BJ (cell line): Measurements from ENCODE around the gene BOLA1. TPM values are rescaled to one million over a fixed set of nuclear protein-coding genes. Genes with fewer than 3 reads are reported as not detected.

Source experiments
- CTCF ChIA-PET: fragments of 350-600 bp; formaldehyde crosslinking; extraction: SDS; loops from one replicate; lab custom pipeline; 2021; ENCODE audit warnings: antibody characterized with exemption, inconsistent platforms; lab: Yijun Ruan, JAX
- POLR2A ChIA-PET: fragments of 300-600 bp; sonication (Branson Sonifier 250); formaldehyde crosslinking; extraction: SDS; loops from one replicate; lab custom pipeline; 2021; ENCODE audit warnings: antibody characterized with exemption; lab: Charles Lee
- DNase-seq: peaks from one replicate; pipeline ENCODE4 v3.0.0-alpha.2; 2011; ENCODE audit warnings: low read depth
- H3K27me3 ChIP-seq: 2 replicates; pipeline ENCODE4 v1.6.0; 2011; ENCODE audit warnings: low read length; ENCODE audit not compliant: control insufficient read depth, insufficient read depth
- H3K36me3 ChIP-seq: 2 replicates; pipeline ENCODE4 v1.5.1; 2011; ENCODE audit warnings: low read length; ENCODE audit not compliant: control insufficient read depth, insufficient read depth
- H3K4me3 ChIP-seq: 2 replicates; pipeline ENCODE4 v1.5.1; 2011; ENCODE audit warnings: low read depth, mild to moderate bottlenecking, control low read depth, low read length
- polyA plus RNA-seq: library from polyadenylated mRNA; depleted of rRNA; stranded (reverse); fragments of >200 nt; gene quantifications from 2 replicates; pipeline ENCODE4 v1.2.3, GENCODE V29; 2011
- TF ChIP-seq, protein P1 (sequence below): IDR thresholded peaks from 2 replicates; pipeline ENCODE4 v1.5.1; 2011; ENCODE audit warnings: low read depth, mild to moderate bottlenecking, control low read depth, inconsistent platforms, low read length, moderate library complexity; ENCODE audit not compliant: insufficient read depth

Gene BOLA1
- polyA plus RNA-seq, 1 experiment = 21.0 TPM

- ChIA-PET CTCF (interaction anchor here (0.6 to 1.8 kb wide), 13 partner anchors 12 to 1132 kb away, joined by 3 to 6 read pairs (median 4); partner anchors contain the start of gene SF3B4), POLR2A (interaction anchor here (0.9 to 2.8 kb wide), 8 partner anchors 11 to 299 kb away, joined by 3 to 16 read pairs (median 4); partner anchors contain the start of gene BOLA1)
- peak; percentile 51 for DNase-seq
These were observed 10.9 kb upstream of the BOLA1 start for GRCh38 chr1:149888247-149888998.

DNA sequence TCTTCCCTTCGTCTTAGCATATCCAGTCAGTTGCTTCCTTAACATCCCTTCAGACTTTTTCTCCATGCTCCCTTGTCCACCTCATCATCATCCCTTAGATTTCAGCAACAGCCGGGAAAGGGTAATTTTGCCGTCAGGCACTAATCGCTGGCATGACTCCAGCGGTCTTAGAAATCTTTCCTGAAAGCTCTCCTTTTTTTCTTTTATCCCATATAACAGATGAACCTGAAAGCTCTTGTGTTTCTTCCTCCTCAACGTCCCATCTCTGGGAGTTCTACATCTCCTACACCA, 10.4 kb upstream of the BOLA1 start:
- POLR2A ChIA-PET = interaction anchor here (1.4 kb wide), 1 partner anchor 27 kb away, joined by 4 read pairs; no protein-coding TSS in a partner anchor
- DNase-seq = no peak
- peak overlapping the region; percentile 49 for H3K4me3 ChIP-seq
- CTCF ChIA-PET = interaction anchor here (0.7 to 1.8 kb wide), 6 partner anchors 13 to 1132 kb away, joined by 3 to 6 read pairs (median 4); partner anchors contain the start of gene SF3B4
- no peaks in the 10 kb centered on the region for H3K36me3 ChIP-seq
- no peaks in the 10 kb centered on the region for H3K27me3 ChIP-seq
- TF ChIP-seq, protein P1, sequence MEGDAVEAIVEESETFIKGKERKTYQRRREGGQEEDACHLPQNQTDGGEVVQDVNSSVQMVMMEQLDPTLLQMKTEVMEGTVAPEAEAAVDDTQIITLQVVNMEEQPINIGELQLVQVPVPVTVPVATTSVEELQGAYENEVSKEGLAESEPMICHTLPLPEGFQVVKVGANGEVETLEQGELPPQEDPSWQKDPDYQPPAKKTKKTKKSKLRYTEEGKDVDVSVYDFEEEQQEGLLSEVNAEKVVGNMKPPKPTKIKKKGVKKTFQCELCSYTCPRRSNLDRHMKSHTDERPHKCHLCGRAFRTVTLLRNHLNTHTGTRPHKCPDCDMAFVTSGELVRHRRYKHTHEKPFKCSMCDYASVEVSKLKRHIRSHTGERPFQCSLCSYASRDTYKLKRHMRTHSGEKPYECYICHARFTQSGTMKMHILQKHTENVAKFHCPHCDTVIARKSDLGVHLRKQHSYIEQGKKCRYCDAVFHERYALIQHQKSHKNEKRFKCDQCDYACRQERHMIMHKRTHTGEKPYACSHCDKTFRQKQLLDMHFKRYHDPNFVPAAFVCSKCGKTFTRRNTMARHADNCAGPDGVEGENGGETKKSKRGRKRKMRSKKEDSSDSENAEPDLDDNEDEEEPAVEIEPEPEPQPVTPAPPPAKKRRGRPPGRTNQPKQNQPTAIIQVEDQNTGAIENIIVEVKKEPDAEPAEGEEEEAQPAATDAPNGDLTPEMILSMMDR = no peak

More at GRCh38 chr1:149888247-149888998, 10.9 kb upstream of the BOLA1 start:
- Histone ChIP-seq H3K4me3 (peak overlapping the region; percentile 49), H3K36me3 (no peaks in the 10 kb centered on the region), H3K27me3 (no peaks in the 10 kb centered on the region)
- TF ChIP-seq, protein P1 = peak; percentile 74

- no peaks in the 10 kb centered on the region for H3K36me3 ChIP-seq
- TF ChIP-seq, protein P1 = no peak
- POLR2A ChIA-PET = no interaction called here
- CTCF ChIA-PET = no interaction called here
- no peak overlapping the region for H3K4me3 ChIP-seq
- no peak for DNase-seq
- H3K27me3 ChIP-seq = no peaks in the 10 kb centered on the region
These were observed 2.8 kb upstream of the BOLA1 start for GRCh38 chr1:149896575-149896974.

GRCh38 chr1:149903836-149904491, 4.6 kb downstream of the BOLA1 start:
- POLR2A ChIA-PET = no interaction called here
- Histone ChIP-seq H3K27me3 (no peaks in the 10 kb centered on the region), H3K4me3 (no peak overlapping the region), H3K36me3 (peaks cover 4% of the 10 kb centered on the region; the same call in 1 of the 2 replicates)
- TF ChIP-seq, protein P1 = no peak
- no peak for DNase-seq
- CTCF ChIA-PET = interaction anchor here (2.4 kb wide), 1 partner anchor 11 kb away, joined by 10 read pairs; no protein-coding TSS in a partner anchor

DNA sequence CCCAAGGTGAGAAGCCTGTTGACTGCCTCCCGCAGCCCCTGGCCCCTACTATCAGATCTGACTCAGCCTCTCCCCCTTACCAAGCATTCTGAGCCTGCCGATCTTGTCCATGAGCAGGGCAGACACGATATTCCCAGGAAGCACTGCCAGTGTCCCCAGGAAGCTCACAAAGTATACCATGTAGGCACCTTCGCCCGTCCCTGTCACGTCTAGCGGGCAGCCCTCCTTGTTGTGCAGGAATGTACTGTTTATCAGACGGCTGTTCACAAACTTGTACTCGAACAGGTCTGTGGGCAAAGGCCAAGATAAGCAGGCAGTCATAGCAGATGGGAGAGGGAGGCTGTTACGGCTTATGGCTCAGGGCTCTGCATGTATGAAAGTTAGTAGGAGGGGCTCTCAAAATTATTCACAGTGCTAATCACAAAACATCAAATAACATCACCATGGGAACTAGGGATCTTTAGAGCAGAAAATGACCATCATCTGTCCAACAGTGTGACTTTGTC, 7.3 kb downstream of the BOLA1 start:
- H3K27me3 ChIP-seq = no peaks in the 10 kb centered on the region
- H3K4me3 ChIP-seq = no peak overlapping the region
- no peak for DNase-seq
- ChIA-PET CTCF (no interaction called here), POLR2A (no interaction called here)
- TF ChIP-seq, protein P1 = no peak
- peaks cover 7% of the 10 kb centered on the region; the same call in 1 of the 2 replicates for H3K36me3 ChIP-seq
